Measurements from ENCODE around the gene TOX2.

Gene TOX2

DNA sequence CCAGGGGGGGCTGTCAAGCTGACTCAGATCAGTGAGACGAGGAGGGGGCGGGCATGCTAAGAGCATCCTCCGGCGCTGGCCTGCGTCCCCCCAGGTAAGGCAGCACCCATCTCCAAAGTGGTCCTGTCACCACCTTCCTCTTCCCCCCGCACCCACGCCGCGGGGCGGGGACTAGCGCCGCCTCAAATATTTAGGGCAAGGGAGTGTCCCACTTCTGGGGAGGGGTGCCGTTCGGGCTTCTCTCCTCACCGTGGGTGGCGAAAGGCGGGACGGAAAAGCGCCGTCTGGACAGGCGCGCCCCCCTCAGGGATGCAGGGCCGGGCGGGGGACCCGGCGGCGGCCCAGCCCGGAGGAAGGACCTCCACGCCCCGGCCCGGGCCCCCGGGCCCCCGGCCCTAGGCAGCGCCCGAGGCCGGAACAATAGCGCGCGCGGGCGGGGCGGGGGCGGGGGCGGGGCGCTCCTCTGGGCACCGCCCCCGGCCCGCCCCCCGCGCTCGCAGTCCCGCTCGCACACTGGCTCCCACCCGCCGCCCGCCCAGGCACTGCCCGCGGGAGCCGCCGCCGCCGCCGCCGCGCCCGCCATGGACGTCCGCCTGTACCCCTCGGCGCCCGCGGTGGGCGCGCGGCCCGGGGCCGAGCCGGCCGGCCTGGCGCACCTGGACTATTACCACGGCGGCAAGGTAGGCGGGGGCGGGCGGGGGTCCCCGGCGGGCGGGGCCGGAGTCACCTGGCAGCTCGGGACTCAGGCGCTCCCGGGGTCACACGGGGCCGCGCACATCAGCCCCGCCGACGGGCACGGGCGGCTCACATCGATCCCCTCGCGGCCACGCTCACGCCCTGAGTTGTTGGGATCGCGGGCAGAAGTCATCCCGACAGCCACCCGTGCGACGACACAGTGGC is at the start of gene TOX2:
TSS of gene TOX2 (plus strand) at position 542 of the 900 bp plus-strand sequence. CDS start at position 582, 40 bp downstream.
- in situ Hi-C loops (cut with MboI; ENCODE audit: low sequenced_read_pairs), result no loop called here

- in situ Hi-C loops (cut with MboI; ENCODE audit: low sequenced_read_pairs), result no loop called here
Observed at GRCh38 chr20:43868091-43868490, 46.6 kb upstream of the TOX2 start.

GRCh38 chr20:43870484-43870883 is 44.2 kb upstream of the TOX2 start:
- in situ Hi-C loops (cut with MboI; ENCODE audit: low sequenced_read_pairs), result no loop called here

- in situ Hi-C loops (cut with MboI; ENCODE audit: low sequenced_read_pairs), result no loop called here
Observed at GRCh38 chr20:43878776-43879175, 35.9 kb upstream of the TOX2 start.

- in situ Hi-C loops (cut with MboI; ENCODE audit: low sequenced_read_pairs), result no loop called here
Observed at GRCh38 chr20:43893930-43894329, 20.7 kb upstream of the TOX2 start.

GRCh38 chr20:43894491-43894890 is 20.2 kb upstream of the TOX2 start:
- in situ Hi-C loops (cut with MboI; ENCODE audit: low sequenced_read_pairs), result no loop called here

DNA sequence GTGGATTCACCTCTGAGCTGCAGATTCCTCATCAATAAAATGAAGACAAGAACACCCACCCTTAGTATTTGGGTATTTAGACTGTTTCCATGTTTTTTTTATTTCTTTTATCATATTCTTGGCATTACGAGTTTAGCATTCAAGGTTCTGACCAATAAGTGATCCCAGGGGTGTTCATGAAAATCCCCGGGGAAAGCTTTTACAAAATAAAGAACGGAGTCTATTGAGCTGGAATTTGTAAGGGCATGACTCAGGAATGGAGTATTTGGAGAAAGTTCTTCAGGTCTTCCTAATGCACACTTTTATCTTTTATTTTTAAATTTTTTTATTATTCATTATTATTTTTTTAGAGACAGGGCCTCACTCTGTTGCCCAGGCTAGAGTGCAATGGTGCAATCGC is 19.4 kb upstream of the TOX2 start:
- in situ Hi-C loops (cut with MboI; ENCODE audit: low sequenced_read_pairs), result no loop called here

DNA sequence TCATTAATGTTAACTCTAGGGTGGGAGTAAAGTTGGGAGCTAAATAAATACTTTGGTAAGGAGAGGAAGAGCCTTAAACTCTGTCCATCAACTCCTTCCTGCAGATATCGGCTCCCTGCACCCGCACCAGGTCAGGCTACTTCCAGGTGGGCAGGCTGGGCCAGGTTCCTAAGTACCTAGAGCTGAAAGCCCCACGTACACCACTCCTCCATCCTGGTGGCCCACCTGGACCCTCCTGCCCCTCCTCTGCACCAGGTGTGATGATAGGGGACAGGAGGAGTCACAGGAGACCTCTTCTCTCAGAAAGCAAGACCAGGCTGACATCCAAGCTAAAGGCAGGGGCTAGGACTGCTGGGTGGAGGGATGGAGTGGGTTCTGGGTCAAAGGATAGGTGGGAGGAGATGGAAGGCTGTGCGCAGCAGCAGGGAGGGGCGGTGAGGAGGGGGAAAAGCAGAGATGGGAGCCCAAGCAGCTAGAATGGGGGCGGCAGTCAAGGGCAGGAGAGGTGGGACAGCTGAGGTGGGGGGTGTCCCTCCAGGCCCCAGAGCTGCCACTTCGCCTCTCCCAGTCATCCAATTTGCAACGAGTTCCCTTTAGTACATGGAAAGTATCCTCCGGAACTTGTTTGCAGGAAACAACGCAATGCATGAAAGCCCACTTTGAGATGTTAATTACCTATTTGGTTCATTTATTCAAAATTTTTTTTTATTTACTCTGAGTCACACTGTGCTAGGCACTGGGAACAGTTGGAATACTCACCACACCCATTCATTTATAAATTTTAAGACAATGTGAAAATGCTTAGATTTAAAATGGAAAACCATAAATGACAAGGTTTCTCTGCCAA is 15.2 kb upstream of the TOX2 start:
- in situ Hi-C loops (cut with MboI; ENCODE audit: low sequenced_read_pairs), result no loop called here

GRCh38 chr20:43900121-43900466 is 14.6 kb upstream of the TOX2 start:
- in situ Hi-C loops (cut with MboI; ENCODE audit: low sequenced_read_pairs), result no loop called here

DNA sequence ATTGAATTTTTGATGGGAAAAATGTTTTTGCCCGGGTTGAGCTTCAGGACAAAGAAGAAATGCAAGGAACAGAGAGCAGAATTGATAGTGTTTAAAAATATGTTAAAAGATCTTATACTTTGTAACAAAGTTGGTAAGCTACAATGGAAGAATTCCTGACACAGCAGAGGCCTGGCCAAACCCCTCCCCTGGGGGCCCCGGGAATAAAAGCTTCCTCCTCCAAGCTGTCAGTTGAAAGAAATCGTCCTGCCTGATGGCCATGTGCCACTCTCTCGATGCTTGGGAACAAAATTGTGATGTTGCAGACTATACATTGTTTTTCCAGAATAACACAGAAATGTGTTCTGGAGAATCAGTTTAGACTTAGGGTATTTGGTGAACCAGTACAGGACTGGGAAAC is 14.2 kb upstream of the TOX2 start:
- in situ Hi-C loops (cut with MboI; ENCODE audit: low sequenced_read_pairs), result no loop called here

DNA sequence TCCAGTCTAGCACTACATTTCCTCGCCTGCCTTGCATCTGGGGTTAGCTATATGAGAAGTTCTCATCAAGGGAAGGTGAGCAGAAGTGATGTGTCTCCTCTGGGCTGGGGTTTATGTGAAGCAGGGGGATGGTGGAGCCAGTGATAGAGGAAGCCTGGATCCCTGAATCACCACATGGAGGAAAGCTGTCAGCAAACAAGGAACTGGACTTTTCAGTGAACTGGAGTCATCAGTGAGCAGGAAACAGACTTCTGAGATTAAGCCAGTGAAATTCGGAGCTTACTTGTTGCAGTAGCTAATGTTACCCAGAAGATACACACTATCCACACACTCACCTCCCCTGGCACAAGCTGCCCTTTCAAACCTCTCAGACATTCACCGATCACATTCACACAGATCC is 13.4 kb upstream of the TOX2 start:
- in situ Hi-C loops (cut with MboI; ENCODE audit: low sequenced_read_pairs), result no loop called here

DNA sequence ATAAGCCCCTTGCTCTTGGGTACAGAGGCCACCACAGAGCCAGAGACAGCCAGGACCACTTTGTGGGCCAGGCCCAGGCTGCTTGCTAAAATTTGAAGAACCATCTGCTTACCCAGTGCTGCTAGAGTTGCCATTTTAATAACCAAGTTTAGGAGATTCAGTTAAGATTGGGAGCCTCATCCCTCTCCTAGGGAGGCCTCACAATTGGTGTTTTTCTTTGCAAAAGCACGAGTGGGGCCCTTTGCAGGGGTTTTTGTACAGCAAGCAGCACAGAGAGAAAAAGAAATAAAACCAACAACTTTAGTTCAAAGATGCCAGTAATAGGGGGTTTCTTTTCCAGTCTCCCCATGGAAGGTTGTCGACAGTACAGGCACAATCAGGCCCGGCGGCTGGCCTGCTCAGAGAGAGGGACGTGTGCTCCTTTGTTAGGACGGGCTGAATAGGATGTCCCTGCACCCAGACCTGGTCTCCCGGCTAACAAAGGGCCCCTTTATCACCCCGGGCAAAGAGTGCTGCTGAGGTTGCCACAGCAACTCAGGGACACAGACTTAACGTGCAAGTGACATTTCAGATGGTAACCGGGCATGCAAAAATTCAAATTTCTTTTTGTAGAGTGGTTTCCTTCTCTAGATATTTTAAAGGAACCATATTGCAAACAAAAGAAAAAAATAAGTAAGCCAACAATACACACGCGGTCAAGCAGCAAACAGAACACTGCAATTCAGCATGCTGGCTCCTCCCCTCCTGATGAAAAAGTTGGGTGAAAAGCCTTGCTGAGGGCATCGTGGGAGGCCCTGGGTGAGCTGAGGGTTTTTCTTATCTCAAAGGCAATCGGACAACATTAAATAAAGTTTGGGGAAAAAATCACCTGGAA is 10.5 kb upstream of the TOX2 start:
- in situ Hi-C loops (cut with MboI; ENCODE audit: low sequenced_read_pairs), result no loop called here

DNA sequence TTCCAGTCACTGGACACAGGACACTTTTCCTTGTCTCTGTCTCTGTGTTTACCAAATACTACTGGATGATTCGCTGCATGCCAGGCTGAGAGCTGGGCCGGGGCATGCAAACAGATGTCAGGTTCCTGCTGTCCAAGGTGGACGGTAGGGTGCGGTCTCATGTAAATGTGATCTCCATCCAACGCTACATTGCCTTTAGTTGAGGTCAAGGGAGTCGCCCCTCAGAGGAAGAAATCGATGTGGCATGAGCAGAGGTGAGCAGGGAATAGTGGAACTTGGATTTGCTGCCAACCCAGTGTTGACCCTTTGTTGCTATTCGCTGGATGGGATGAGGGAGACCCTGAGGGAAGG is 9.8 kb upstream of the TOX2 start:
- in situ Hi-C loops (cut with MboI; ENCODE audit: low sequenced_read_pairs), result no loop called here

GRCh38 chr20:43906505-43907034 is 8.1 kb upstream of the TOX2 start:
- in situ Hi-C loops (cut with MboI; ENCODE audit: low sequenced_read_pairs), result no loop called here

- in situ Hi-C loops (cut with MboI; ENCODE audit: low sequenced_read_pairs), result no loop called here
Observed at GRCh38 chr20:43909211-43909610, 5.4 kb upstream of the TOX2 start.

GRCh38 chr20:43909720-43910119 is 4.9 kb upstream of the TOX2 start:
- in situ Hi-C loops (cut with MboI; ENCODE audit: low sequenced_read_pairs), result no loop called here

DNA sequence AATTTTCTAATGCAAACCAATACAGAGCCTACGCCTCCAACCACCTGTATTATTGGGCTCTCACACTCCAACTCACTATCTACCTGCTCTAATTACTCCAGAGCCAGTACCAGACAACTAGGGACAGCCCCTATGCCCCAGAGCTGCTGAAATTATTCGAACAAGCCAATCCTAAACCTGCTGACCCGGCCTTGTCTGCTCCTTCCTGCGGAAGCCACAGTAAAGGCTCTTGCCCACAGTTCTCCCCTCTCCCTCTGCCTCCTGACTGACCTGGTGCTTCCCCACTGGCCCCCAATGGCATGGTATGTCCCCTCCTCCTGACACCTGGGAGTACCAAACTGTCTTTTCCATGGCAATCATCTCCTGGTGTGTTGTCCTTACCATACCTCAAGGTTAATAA is 4.1 kb upstream of the TOX2 start:
- in situ Hi-C loops (cut with MboI; ENCODE audit: low sequenced_read_pairs), result no loop called here

DNA sequence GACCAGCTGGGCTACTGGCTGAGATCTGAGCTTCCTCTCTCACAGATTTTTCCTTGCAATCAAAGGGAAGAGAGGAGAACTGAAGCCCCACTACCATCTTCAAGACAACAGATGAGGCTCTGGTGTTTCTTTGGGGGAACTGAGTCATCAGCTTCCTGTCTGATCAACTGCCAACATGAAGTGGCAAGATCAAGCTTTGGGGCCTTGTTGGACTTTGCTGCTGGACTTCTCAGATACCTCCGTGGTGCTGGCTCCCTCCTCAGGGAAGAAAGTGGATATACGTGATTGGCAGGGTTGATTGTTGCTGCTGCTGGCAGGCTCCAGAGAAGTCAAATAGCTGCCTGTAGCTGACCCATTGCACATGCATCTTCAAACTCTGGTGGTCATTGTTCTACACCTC is 3.6 kb upstream of the TOX2 start:
- in situ Hi-C loops (cut with MboI; ENCODE audit: low sequenced_read_pairs), result no loop called here

DNA sequence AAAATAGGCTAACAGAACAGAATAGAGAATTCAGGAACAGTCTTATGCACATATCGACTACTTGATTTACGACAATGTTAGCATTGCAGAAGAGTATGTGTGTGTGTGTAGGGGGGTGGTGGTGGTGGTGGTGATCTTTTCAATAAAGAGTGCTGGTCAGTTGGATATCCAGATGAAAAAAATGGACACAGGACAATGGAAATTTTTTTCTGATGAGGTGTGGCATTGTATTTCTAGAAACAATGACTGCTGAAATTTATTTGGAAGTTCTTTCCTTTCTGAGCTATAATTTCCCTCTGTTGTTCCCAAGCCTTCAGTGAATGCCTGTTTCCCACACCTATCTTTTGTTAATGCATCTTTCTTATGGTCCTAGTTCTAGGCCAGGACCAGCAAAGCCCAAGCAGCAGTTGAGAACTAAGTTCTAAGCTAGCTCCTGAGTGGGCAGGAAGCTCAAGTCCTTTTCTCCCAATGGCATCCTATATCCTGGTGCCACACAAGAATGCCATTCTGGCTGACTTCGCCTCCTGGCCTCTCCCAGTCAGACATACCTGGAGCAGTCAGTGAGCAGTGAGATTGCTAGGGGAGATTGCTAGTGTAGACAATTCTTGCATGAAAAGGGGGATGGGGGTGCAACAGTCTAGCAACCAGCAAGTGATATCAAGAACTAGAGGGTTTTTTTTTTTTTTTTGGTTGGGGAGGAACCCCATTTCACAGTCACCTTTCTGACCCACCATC is 1.2 kb upstream of the TOX2 start:
- in situ Hi-C loops (cut with MboI; ENCODE audit: low sequenced_read_pairs), result no loop called here

Data from HL-60/S4 treated with retinoic acid at 250 ng/mL for 4 days and 3 days (cell line).